ENCODE measurements around the gene HAX1.

HAX1 gene

GRCh38 chr1:154301582-154301981 is 29.2 kb downstream of the HAX1 start:
- no peak for ATAC-seq
- TF ChIP-seq CSDC2 (CRISPR knock-in tag; IDR thresholded peaks at IDR 0.05) (no peak), ZC3H10 (CRISPR knock-in tag; IDR thresholded peaks at IDR 0.05) (no peak), SNAI2 (CRISPR knock-in tag; IDR thresholded peaks at IDR 0.05) (no peak), ISL1 (CRISPR knock-in tag; IDR thresholded peaks at IDR 0.05) (no peak), BACH2 (CRISPR knock-in tag; IDR thresholded peaks at IDR 0.05; ENCODE audit: borderline replicate concordance) (no peak), GLIS3 (CRISPR knock-in tag; IDR thresholded peaks at IDR 0.05) (no peak), ZNF70 (CRISPR knock-in tag; IDR thresholded peaks at IDR 0.05) (no peak), ZFP3 (CRISPR knock-in tag; IDR thresholded peaks at IDR 0.05) (no peak), OSR1 (CRISPR knock-in tag; IDR thresholded peaks at IDR 0.05) (no peak), PPARA (CRISPR knock-in tag; IDR thresholded peaks at IDR 0.05; ENCODE audit: borderline replicate concordance) (no peak), CSRNP3 (CRISPR knock-in tag; IDR thresholded peaks at IDR 0.05) (no peak), ZNF565 (CRISPR knock-in tag; conservative IDR thresholded peaks at IDR 0.05; ENCODE audit: low read depth) (no peak), POU6F1 (CRISPR knock-in tag; IDR thresholded peaks at IDR 0.05; ENCODE audit: borderline replicate concordance, low read depth) (no peak)
- TF ChIP-seq, protein P1, sequence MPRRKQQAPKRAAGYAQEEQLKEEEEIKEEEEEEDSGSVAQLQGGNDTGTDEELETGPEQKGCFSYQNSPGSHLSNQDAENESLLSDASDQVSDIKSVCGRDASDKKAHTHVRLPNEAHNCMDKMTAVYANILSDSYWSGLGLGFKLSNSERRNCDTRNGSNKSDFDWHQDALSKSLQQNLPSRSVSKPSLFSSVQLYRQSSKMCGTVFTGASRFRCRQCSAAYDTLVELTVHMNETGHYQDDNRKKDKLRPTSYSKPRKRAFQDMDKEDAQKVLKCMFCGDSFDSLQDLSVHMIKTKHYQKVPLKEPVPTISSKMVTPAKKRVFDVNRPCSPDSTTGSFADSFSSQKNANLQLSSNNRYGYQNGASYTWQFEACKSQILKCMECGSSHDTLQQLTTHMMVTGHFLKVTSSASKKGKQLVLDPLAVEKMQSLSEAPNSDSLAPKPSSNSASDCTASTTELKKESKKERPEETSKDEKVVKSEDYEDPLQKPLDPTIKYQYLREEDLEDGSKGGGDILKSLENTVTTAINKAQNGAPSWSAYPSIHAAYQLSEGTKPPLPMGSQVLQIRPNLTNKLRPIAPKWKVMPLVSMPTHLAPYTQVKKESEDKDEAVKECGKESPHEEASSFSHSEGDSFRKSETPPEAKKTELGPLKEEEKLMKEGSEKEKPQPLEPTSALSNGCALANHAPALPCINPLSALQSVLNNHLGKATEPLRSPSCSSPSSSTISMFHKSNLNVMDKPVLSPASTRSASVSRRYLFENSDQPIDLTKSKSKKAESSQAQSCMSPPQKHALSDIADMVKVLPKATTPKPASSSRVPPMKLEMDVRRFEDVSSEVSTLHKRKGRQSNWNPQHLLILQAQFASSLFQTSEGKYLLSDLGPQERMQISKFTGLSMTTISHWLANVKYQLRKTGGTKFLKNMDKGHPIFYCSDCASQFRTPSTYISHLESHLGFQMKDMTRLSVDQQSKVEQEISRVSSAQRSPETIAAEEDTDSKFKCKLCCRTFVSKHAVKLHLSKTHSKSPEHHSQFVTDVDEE (CRISPR knock-in tag; IDR thresholded peaks at IDR 0.05), result no peak
- TF ChIP-seq, protein P2, sequence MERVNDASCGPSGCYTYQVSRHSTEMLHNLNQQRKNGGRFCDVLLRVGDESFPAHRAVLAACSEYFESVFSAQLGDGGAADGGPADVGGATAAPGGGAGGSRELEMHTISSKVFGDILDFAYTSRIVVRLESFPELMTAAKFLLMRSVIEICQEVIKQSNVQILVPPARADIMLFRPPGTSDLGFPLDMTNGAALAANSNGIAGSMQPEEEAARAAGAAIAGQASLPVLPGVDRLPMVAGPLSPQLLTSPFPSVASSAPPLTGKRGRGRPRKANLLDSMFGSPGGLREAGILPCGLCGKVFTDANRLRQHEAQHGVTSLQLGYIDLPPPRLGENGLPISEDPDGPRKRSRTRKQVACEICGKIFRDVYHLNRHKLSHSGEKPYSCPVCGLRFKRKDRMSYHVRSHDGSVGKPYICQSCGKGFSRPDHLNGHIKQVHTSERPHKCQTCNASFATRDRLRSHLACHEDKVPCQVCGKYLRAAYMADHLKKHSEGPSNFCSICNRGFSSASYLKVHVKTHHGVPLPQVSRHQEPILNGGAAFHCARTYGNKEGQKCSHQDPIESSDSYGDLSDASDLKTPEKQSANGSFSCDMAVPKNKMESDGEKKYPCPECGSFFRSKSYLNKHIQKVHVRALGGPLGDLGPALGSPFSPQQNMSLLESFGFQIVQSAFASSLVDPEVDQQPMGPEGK (CRISPR knock-in tag; IDR thresholded peaks at IDR 0.05; ENCODE audit: borderline replicate concordance), result no peak

GRCh38 chr1:154304664-154305337 is 32.4 kb downstream of the HAX1 start:
- no peak for ATAC-seq
- TF ChIP-seq TCF4 (CRISPR knock-in tag; IDR thresholded peaks at IDR 0.05; ENCODE audit: borderline replicate concordance) (no peak), ZNF8 (CRISPR knock-in tag; IDR thresholded peaks at IDR 0.05) (no peak), RARB (CRISPR knock-in tag; IDR thresholded peaks at IDR 0.05) (no peak), CSRNP3 (CRISPR knock-in tag; IDR thresholded peaks at IDR 0.05) (no peak), GLIS3 (CRISPR knock-in tag; IDR thresholded peaks at IDR 0.05) (no peak), CSDC2 (CRISPR knock-in tag; IDR thresholded peaks at IDR 0.05) (no peak), ESRRG (CRISPR knock-in tag; IDR thresholded peaks at IDR 0.05) (no peak), BACH2 (CRISPR knock-in tag; IDR thresholded peaks at IDR 0.05; ENCODE audit: borderline replicate concordance) (no peak), ZC3H10 (CRISPR knock-in tag; IDR thresholded peaks at IDR 0.05) (no peak), ZNF70 (CRISPR knock-in tag; IDR thresholded peaks at IDR 0.05) (no peak), PPARA (CRISPR knock-in tag; IDR thresholded peaks at IDR 0.05; ENCODE audit: borderline replicate concordance) (no peak), ZFP30 (CRISPR knock-in tag; IDR thresholded peaks at IDR 0.05) (no peak), ZFP3 (CRISPR knock-in tag; IDR thresholded peaks at IDR 0.05) (no peak), ZNF565 (CRISPR knock-in tag; conservative IDR thresholded peaks at IDR 0.05; ENCODE audit: low read depth) (no peak), POU6F1 (CRISPR knock-in tag; IDR thresholded peaks at IDR 0.05; ENCODE audit: borderline replicate concordance, low read depth) (no peak)
- TF ChIP-seq, protein P2 (CRISPR knock-in tag; IDR thresholded peaks at IDR 0.05; ENCODE audit: borderline replicate concordance), result no peak

Data from SK-N-SH treated with all-trans-retinoic acid at 6 μM for 48 hours (cell line).